ENCODE data around the gene GBGT1. TPM values are rescaled to one million over a fixed set of nuclear protein-coding genes. Genes with fewer than 3 reads are reported as not detected.
A peak's percentile ranks its signal among the peaks of the same experiment; 100 is the strongest.

Gene GBGT1
- total RNA-seq, 1 donor from 2014 or later = 32.8 TPM

DNA sequence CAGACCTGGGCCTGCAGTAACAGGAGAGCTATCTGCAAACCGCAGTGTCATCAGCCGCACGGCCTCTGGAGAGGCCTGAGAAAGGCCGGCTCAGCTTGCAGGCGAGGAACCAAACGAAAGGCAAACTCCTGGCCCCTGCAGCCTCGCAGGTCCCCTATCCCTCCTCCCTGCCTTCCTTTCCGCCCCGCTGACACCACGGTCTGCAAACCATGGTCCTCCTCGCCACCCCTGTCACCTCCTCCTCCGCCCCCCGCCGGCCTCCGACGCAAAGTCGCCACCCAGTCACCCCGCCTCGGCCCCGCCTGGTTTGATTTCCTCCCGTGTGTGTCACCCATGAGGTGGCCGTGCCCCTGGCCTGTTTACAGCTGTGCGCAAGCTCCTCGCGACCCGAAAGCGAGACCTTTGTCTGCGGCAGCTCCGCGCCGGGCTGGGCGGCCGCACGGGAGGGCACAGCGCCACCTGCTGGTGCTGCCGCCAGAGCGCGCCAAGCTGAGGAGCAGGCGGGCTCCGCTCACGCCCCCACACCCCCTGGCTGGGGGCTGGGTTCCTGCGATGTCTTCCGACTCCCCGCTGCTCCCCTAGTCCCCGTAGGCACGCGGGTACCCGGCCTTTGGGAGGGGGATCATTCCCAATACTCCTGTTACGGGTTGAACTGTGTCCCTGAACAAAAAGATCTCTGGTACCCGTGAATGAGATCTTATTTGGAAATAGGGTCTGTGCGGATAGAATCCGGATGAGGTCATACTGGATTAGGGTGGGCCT lies 19.4 kb downstream of the GBGT1 start:
- peak; percentile 99 for TF ChIP-seq CTCF (IDR thresholded peaks at IDR 0.05; ENCODE audit: unreplicated experiment)
- peak overlapping the region; percentile 77 for H3K27ac Mint-ChIP-seq
- H3K9me3 Mint-ChIP-seq = no peaks in the 10 kb centered on the region
- peak; percentile 62 to 85 for DNase-seq (ENCODE audit: low spot score in 2 of 2, unreplicated experiment in 2 of 2)
- peaks cover 48% of the 10 kb centered on the region for H3K4me1 Mint-ChIP-seq
- H3K36me3 Mint-ChIP-seq = no peaks in the 10 kb centered on the region
- H3K27me3 Mint-ChIP-seq (ENCODE audit: low read depth) = no peaks in the 10 kb centered on the region
- H3K4me3 Mint-ChIP-seq = peak overlapping the region; percentile 76

- Mint-ChIP-seq H3K4me1 (peaks cover 48% of the 10 kb centered on the region), H3K4me3 (peak overlapping the region; percentile 76), H3K27ac (peak overlapping the region; percentile 77), H3K27me3 (ENCODE audit: low read depth) (no peaks in the 10 kb centered on the region), H3K9me3 (no peaks in the 10 kb centered on the region), H3K36me3 (no peaks in the 10 kb centered on the region)
- no peak for TF ChIP-seq CTCF (IDR thresholded peaks at IDR 0.05; ENCODE audit: unreplicated experiment)
- no peak for DNase-seq (ENCODE audit: low spot score in 2 of 2, unreplicated experiment in 2 of 2)
Measured at GRCh38 chr9:133143639-133144141, 20.0 kb downstream of the GBGT1 start.

GRCh38 chr9:133142684-133143622 lies 20.8 kb downstream of the GBGT1 start:
- TF ChIP-seq CTCF (IDR thresholded peaks at IDR 0.05; ENCODE audit: unreplicated experiment) = no peak
- H3K4me3 Mint-ChIP-seq = peak overlapping the region; percentile 10
- H3K9me3 Mint-ChIP-seq = no peaks in the 10 kb centered on the region
- peaks cover 43% of the 10 kb centered on the region for H3K4me1 Mint-ChIP-seq
- H3K27ac Mint-ChIP-seq = no peak overlapping the region
- H3K36me3 Mint-ChIP-seq = no peaks in the 10 kb centered on the region
- DNase-seq (ENCODE audit: low spot score in 2 of 2, unreplicated experiment in 2 of 2) = no peak
- no peaks in the 10 kb centered on the region for H3K27me3 Mint-ChIP-seq (ENCODE audit: low read depth)

DNA sequence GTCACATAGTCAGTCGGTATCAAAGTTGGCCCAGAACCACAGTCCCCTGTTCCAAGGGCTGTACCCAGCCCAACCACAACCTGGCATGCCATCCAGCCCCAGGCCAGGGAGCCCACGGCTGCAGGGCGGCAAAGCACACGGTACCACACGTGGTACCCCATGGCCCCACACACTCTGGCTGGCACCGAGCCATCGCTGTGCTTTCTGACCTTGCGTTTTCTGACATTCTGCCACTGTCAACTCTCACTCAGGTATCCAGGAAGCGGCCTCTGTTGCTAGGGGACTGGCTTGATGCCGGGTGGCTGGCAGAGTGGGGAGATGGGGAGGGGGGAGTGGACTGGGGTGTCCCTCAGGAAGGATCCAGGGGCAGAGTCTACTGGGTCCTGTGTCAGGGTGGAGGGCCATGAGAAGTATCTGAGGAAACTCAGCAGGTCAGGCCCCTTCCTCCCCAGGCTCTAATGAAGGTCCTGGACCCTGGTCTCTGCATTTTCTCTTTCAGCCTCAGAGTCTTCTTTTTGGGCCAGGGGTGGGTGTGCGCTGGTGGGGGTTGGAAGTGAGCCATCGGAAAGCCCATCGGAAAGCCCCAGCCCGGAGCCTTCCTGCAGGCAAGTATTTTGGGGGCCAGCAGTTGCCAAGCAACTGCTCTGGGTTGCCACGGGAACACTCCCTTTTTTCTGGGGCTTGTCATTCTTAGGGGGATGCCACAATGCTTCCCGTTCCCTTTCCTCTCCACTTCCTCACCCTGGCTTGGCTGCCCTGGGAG lies 21.7 kb downstream of the GBGT1 start:
- DNase-seq (ENCODE audit: low spot score in 2 of 2, unreplicated experiment in 2 of 2) = no peak
- H3K4me1 Mint-ChIP-seq = peaks cover 34% of the 10 kb centered on the region
- peaks cover 2% of the 10 kb centered on the region for H3K36me3 Mint-ChIP-seq
- no peaks in the 10 kb centered on the region for H3K9me3 Mint-ChIP-seq
- no peak overlapping the region for H3K27ac Mint-ChIP-seq
- no peak overlapping the region for H3K4me3 Mint-ChIP-seq
- TF ChIP-seq CTCF (IDR thresholded peaks at IDR 0.05; ENCODE audit: unreplicated experiment) = no peak
- H3K27me3 Mint-ChIP-seq (ENCODE audit: low read depth) = no peaks in the 10 kb centered on the region

- no peaks in the 10 kb centered on the region for H3K27me3 Mint-ChIP-seq (ENCODE audit: low read depth)
- H3K27ac Mint-ChIP-seq = no peak overlapping the region
- H3K36me3 Mint-ChIP-seq = peaks cover 2% of the 10 kb centered on the region
Measured at GRCh38 chr9:133140606-133141005, 23.1 kb downstream of the GBGT1 start.

More at GRCh38 chr9:133140606-133141005, 23.1 kb downstream of the GBGT1 start:
- Mint-ChIP-seq H3K9me3 (no peaks in the 10 kb centered on the region), H3K4me1 (peaks cover 31% of the 10 kb centered on the region), H3K4me3 (no peak overlapping the region)
- no peak for DNase-seq (ENCODE audit: low spot score in 2 of 2, unreplicated experiment in 2 of 2)
- no peak for TF ChIP-seq CTCF (IDR thresholded peaks at IDR 0.05; ENCODE audit: unreplicated experiment)

All from mesothelial cell of epicardium (in vitro differentiated cells).